HEK293 (cell line): ENCODE data around the gene PARP11.

ENCODE experiments used
- GFI1B ChIP-seq: fragments of 450-650 bp; formaldehyde crosslinking; IDR thresholded peaks from 2 replicates; pipeline ENCODE4 v1.5.1; 2016; ENCODE audit warnings: missing biosample characterization, missing genetic modification characterization
- INSM2 ChIP-seq: fragments of 450-650 bp; formaldehyde crosslinking; IDR thresholded peaks from 2 replicates; pipeline ENCODE4 v1.5.1; 2016; ENCODE audit warnings: missing biosample characterization, missing genetic modification characterization
- KLF9 ChIP-seq: fragments of 450-650 bp; formaldehyde crosslinking; IDR thresholded peaks from 2 replicates; pipeline ENCODE4 v1.5.1; 2016; ENCODE audit warnings: missing biosample characterization, missing genetic modification characterization, low read depth
- PRDM1 ChIP-seq: fragments of 450-650 bp; formaldehyde crosslinking; IDR thresholded peaks from 2 replicates; pipeline ENCODE4; 2016; ENCODE audit warnings: missing biosample characterization, missing genetic modification characterization
- RBAK ChIP-seq: fragments of 450-650 bp; formaldehyde crosslinking; IDR thresholded peaks from 2 replicates; pipeline ENCODE4 v1.5.1; 2016; ENCODE audit warnings: missing biosample characterization, missing genetic modification characterization
- SP2 ChIP-seq: fragments of 450-650 bp; formaldehyde crosslinking; IDR thresholded peaks from 2 replicates; pipeline ENCODE4 v1.5.1; 2016; ENCODE audit warnings: missing biosample characterization, missing genetic modification characterization
- SP3 ChIP-seq: fragments of 450-650 bp; formaldehyde crosslinking; IDR thresholded peaks from 2 replicates; pipeline ENCODE4 v1.5.1; 2016; ENCODE audit warnings: missing biosample characterization, missing genetic modification characterization
- TCF7L2 ChIP-seq: IDR thresholded peaks from 2 replicates; pipeline ENCODE4 v1.6.1; 2011; ENCODE audit warnings: low read depth, mild to moderate bottlenecking, inconsistent platforms, low read length, moderate library complexity, borderline replicate concordance
- TRIM28 ChIP-seq: IDR thresholded peaks from 2 replicates; pipeline ENCODE4 v1.6.1; 2011; ENCODE audit warnings: low read length, control low read depth, borderline replicate concordance
- ZBTB1 ChIP-seq: fragments of 450-650 bp; formaldehyde crosslinking; IDR thresholded peaks from 2 replicates; pipeline ENCODE4 v1.5.1; 2016; ENCODE audit warnings: missing biosample characterization, missing genetic modification characterization
- ZBTB10 ChIP-seq: fragments of 450-650 bp; formaldehyde crosslinking; IDR thresholded peaks from 2 replicates; pipeline ENCODE4 v1.5.1; 2016; ENCODE audit warnings: missing biosample characterization, missing genetic modification characterization
- ZBTB20 ChIP-seq: fragments of 450-650 bp; formaldehyde crosslinking; IDR thresholded peaks from 2 replicates; pipeline ENCODE4 v1.5.1; 2016; ENCODE audit warnings: missing biosample characterization, missing genetic modification characterization
- ZEB2 ChIP-seq: fragments of 450-650 bp; formaldehyde crosslinking; IDR thresholded peaks from 2 replicates; pipeline ENCODE4 v1.5.1; 2016; ENCODE audit warnings: missing biosample characterization, missing genetic modification characterization
- ZFHX2 ChIP-seq: fragments of 450-650 bp; formaldehyde crosslinking; conservative IDR thresholded peaks from 2 replicates; pipeline ENCODE4 v1.5.1; 2016; ENCODE audit warnings: missing biosample characterization, missing genetic modification characterization
- ZFP37 ChIP-seq: fragments of 450-650 bp; formaldehyde crosslinking; IDR thresholded peaks from 2 replicates; pipeline ENCODE4 v1.5.1; 2016; ENCODE audit warnings: missing biosample characterization, missing genetic modification characterization
- ZNF10 ChIP-seq: fragments of 450-650 bp; formaldehyde crosslinking; IDR thresholded peaks from 2 replicates; pipeline ENCODE4 v1.5.1; 2017; ENCODE audit warnings: missing biosample characterization, missing genetic modification characterization
- ZNF121 ChIP-seq: fragments of 450-650 bp; formaldehyde crosslinking; IDR thresholded peaks from 2 replicates; pipeline ENCODE4 v1.5.1; 2016; ENCODE audit warnings: missing biosample characterization, missing genetic modification characterization
- ZNF214 ChIP-seq: fragments of 450-650 bp; formaldehyde crosslinking; IDR thresholded peaks from 2 replicates; pipeline ENCODE4 v1.5.1; 2017; ENCODE audit warnings: missing biosample characterization, mild to moderate bottlenecking, missing genetic modification characterization, borderline replicate concordance
- ZNF248 ChIP-seq: fragments of 450-650 bp; formaldehyde crosslinking; IDR thresholded peaks from 2 replicates; pipeline ENCODE4 v1.5.1; 2017; ENCODE audit warnings: missing biosample characterization, missing genetic modification characterization
- ZNF335 ChIP-seq: fragments of 450-650 bp; formaldehyde crosslinking; conservative IDR thresholded peaks from 2 replicates; pipeline ENCODE4 v1.5.1; 2016; ENCODE audit warnings: missing biosample characterization, missing genetic modification characterization
- ZNF341 ChIP-seq: fragments of 450-650 bp; formaldehyde crosslinking; IDR thresholded peaks from 2 replicates; pipeline ENCODE4; 2016; ENCODE audit warnings: low read depth, missing biosample characterization, missing genetic modification characterization
- ZNF350 ChIP-seq: fragments of 450-650 bp; formaldehyde crosslinking; IDR thresholded peaks from 2 replicates; pipeline ENCODE4 v1.5.0; 2017; ENCODE audit warnings: missing biosample characterization, mild to moderate bottlenecking, missing genetic modification characterization
- ZNF366 ChIP-seq: fragments of 450-650 bp; formaldehyde crosslinking; conservative IDR thresholded peaks from 2 replicates; pipeline ENCODE4 v1.5.1; 2016; ENCODE audit warnings: missing biosample characterization, missing genetic modification characterization
- ZNF391 ChIP-seq: fragments of 450-650 bp; formaldehyde crosslinking; IDR thresholded peaks from 2 replicates; pipeline ENCODE4 v1.5.1; 2016; ENCODE audit warnings: low read depth, missing biosample characterization, missing genetic modification characterization, borderline replicate concordance
- ZNF501 ChIP-seq: fragments of 450-650 bp; formaldehyde crosslinking; IDR thresholded peaks from 2 replicates; pipeline ENCODE4 v1.5.1; 2016; ENCODE audit warnings: missing biosample characterization, missing genetic modification characterization
- ZNF580 ChIP-seq: fragments of 450-650 bp; formaldehyde crosslinking; IDR thresholded peaks from 2 replicates; pipeline ENCODE4 v1.5.1; 2016; ENCODE audit warnings: missing biosample characterization, missing genetic modification characterization
- ZNF585B ChIP-seq: fragments of 450-650 bp; formaldehyde crosslinking; IDR thresholded peaks from 2 replicates; pipeline ENCODE4 v1.5.1; 2016; ENCODE audit warnings: missing biosample characterization, missing genetic modification characterization
- ZNF624 ChIP-seq: fragments of 450-650 bp; formaldehyde crosslinking; IDR thresholded peaks from 2 replicates; pipeline ENCODE4 v1.5.1; 2017; ENCODE audit warnings: missing biosample characterization, missing genetic modification characterization
- ZNF629 ChIP-seq: fragments of 450-650 bp; formaldehyde crosslinking; IDR thresholded peaks from 2 replicates; pipeline ENCODE4 v1.5.1; 2017; ENCODE audit warnings: missing biosample characterization, missing genetic modification characterization
- ZNF670 ChIP-seq: fragments of 450-650 bp; formaldehyde crosslinking; IDR thresholded peaks from 2 replicates; pipeline ENCODE4 v1.5.1; 2016; ENCODE audit warnings: missing biosample characterization, missing genetic modification characterization, low read depth
- ZNF76 ChIP-seq: fragments of 450-650 bp; formaldehyde crosslinking; IDR thresholded peaks from 2 replicates; pipeline ENCODE4; 2016; ENCODE audit warnings: low read depth, missing biosample characterization, missing genetic modification characterization, borderline replicate concordance
- ZSCAN16 ChIP-seq: fragments of 450-650 bp; formaldehyde crosslinking; IDR thresholded peaks from 2 replicates; pipeline ENCODE4 v1.5.1; 2016; ENCODE audit warnings: missing biosample characterization, missing genetic modification characterization
- ZXDB ChIP-seq: fragments of 450-650 bp; formaldehyde crosslinking; IDR thresholded peaks from 2 replicates; pipeline ENCODE4 v1.5.1; 2016; ENCODE audit warnings: missing biosample characterization, missing genetic modification characterization
- TF ChIP-seq, protein P1 (sequence below): fragments of 450-650 bp; formaldehyde crosslinking; IDR thresholded peaks from 2 replicates; pipeline ENCODE4 v1.5.0; 2017; ENCODE audit warnings: missing biosample characterization, missing genetic modification characterization, borderline replicate concordance

Gene PARP11

DNA sequence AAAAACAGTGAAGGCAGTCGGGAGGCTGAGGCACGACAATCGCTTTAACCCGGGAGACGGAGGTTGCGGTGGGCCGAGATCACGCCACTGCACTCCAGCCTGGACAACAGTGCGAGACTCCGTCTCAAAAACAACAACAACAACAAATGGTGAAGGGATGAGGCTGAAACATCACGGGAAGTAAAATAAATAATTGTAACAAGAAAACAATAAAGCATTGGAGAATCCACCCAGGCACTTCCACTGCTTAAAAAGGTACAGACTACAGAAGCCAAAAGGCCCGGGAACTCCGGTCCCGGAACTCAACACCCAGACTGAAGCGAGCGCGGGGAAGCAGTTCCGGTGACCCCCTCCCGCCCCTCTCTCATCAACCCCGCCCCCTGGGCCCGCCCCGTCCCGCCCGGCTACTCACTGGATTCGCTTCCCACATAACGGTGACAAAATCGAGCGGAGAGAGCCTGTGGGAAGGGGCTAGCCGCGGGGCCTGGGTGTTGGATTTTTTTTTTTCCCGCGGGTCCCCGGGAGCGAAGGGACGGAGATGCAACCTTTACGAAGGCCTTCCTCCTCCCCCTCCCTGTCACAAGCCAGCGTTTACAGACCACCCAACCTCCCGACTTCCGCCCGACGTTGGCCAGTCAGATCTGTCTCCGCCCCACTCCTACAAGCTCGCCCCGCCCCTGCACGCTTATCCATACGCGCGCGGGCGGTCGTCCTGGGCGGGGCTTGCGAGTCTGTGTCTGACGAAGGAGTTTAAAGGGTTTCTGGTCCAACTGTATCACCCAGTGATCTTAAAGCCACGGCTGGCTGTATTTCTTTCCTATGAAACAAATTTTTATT is at the start of gene PARP11 (continued):
- no peak for TF ChIP-seq ZNF624 (tag by site-specific recombination)
- peak; percentile 31; the same call in 1 of the 2 replicates for TF ChIP-seq ZXDB (tag by site-specific recombination)
- TF ChIP-seq SP2 (tag by site-specific recombination), result peak; percentile 94
- no peak for TF ChIP-seq ZNF585B (tag by site-specific recombination)
- no peak for TF ChIP-seq TRIM28
- no peak for TF ChIP-seq ZBTB1 (tag by site-specific recombination)
- no peak for TF ChIP-seq ZNF366 (tag by site-specific recombination)
- TF ChIP-seq, protein P1, sequence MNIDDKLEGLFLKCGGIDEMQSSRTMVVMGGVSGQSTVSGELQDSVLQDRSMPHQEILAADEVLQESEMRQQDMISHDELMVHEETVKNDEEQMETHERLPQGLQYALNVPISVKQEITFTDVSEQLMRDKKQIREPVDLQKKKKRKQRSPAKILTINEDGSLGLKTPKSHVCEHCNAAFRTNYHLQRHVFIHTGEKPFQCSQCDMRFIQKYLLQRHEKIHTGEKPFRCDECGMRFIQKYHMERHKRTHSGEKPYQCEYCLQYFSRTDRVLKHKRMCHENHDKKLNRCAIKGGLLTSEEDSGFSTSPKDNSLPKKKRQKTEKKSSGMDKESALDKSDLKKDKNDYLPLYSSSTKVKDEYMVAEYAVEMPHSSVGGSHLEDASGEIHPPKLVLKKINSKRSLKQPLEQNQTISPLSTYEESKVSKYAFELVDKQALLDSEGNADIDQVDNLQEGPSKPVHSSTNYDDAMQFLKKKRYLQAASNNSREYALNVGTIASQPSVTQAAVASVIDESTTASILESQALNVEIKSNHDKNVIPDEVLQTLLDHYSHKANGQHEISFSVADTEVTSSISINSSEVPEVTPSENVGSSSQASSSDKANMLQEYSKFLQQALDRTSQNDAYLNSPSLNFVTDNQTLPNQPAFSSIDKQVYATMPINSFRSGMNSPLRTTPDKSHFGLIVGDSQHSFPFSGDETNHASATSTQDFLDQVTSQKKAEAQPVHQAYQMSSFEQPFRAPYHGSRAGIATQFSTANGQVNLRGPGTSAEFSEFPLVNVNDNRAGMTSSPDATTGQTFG, result no peak
- TF ChIP-seq ZFP37 (tag by site-specific recombination), result no peak
- no peak for TF ChIP-seq PRDM1 (tag by site-specific recombination)
- no peak for TF ChIP-seq ZNF248 (tag by site-specific recombination)
- peak; percentile 100 for TF ChIP-seq ZNF121 (tag by site-specific recombination)
- no peak for TF ChIP-seq TCF7L2
- TF ChIP-seq ZBTB20, result peak; percentile 91
- no peak for TF ChIP-seq ZNF391 (tag by site-specific recombination)
- no peak for TF ChIP-seq GFI1B
- no peak for TF ChIP-seq RBAK
- TF ChIP-seq ZSCAN16 (tag by site-specific recombination), result peak; percentile 100
- 0 out of 2 replicates have a peak, but pooled peaks have one; percentile 35 for TF ChIP-seq ZNF629 (tag by site-specific recombination)
- peak; percentile 73 for TF ChIP-seq ZFHX2
- peak; percentile 88 for TF ChIP-seq ZNF580 (tag by site-specific recombination)
- no peak for TF ChIP-seq ZNF214 (tag by site-specific recombination)
- peak; percentile 96 for TF ChIP-seq SP3
- TF ChIP-seq ZEB2 (tag by site-specific recombination), result 0 out of 2 replicates have a peak, but pooled peaks have one; percentile 31
- TF ChIP-seq ZNF350 (tag by site-specific recombination), result no peak
- peak; percentile 85 for TF ChIP-seq KLF9 (tag by site-specific recombination)
- TF ChIP-seq ZBTB10 (tag by site-specific recombination), result no peak
- TF ChIP-seq ZNF335 (tag by site-specific recombination), result peak; percentile 97
- peak; percentile 67; the same call in 1 of the 2 replicates for TF ChIP-seq ZNF10
- peak; percentile 43; the same call in 1 of the 2 replicates for TF ChIP-seq ZNF501 (tag by site-specific recombination)
- TF ChIP-seq INSM2 (tag by site-specific recombination), result 0 out of 2 replicates have a peak, but pooled peaks have one; percentile 8
- TF ChIP-seq ZNF341, result peak; percentile 74
- TF ChIP-seq ZNF670 (tag by site-specific recombination), result no peak
- peak; percentile 40; the same call in 1 of the 2 replicates for TF ChIP-seq ZNF76 (tag by site-specific recombination)
